Central memory CD8-positive, alpha-beta T cell (primary cell): Measurements from ENCODE around the gene OSBPL10.

ENCODE experiments used
- ATAC-seq: fragments of 150-1000 bp; cut with Tn5 transposase; replicated peaks from 2 replicates; pipeline ENCODE4 v1.10.0; 2022; ENCODE audit warnings: mild to moderate bottlenecking, moderate FRiP score, moderate number of reproducible peaks; ENCODE audit not compliant: poor library complexity, severe bottlenecking; ENCODE audit errors: extremely low read depth
- DNase-seq, 2 donors: peaks; one replicate each; pipeline ENCODE4 v3.0.0; 2021; ENCODE audit warnings: low spot score in 2 of 2
- H3K27ac Mint-ChIP-seq: one replicate; pipeline ENCODE4 v1.8.0; 2022; ENCODE audit warnings: low read depth, mild to moderate bottlenecking, moderate library complexity, mixed read lengths
- H3K27me3 Mint-ChIP-seq: one replicate; pipeline ENCODE4 v1.8.0; 2022; ENCODE audit warnings: mixed read lengths
- H3K36me3 Mint-ChIP-seq: one replicate; pipeline ENCODE4 v1.8.0; 2022; ENCODE audit warnings: mild to moderate bottlenecking, moderate library complexity, mixed read lengths; ENCODE audit not compliant: insufficient read depth
- H3K4me1 Mint-ChIP-seq: one replicate; pipeline ENCODE4 v1.8.0; 2022; ENCODE audit warnings: mixed read lengths
- H3K4me3 Mint-ChIP-seq: one replicate; pipeline ENCODE4 v1.8.0; 2022; ENCODE audit warnings: mild to moderate bottlenecking, moderate library complexity, mixed read lengths
- H3K9me3 Mint-ChIP-seq: one replicate; pipeline ENCODE4 v1.8.0; 2022; ENCODE audit warnings: mixed read lengths

OSBPL10 gene

GRCh38 chr3:31815006-31815405 lies 166.1 kb downstream of the OSBPL10 start:
- ATAC-seq (no peak), DNase-seq (no peak)
- Mint-ChIP-seq H3K9me3 (no peaks in the 10 kb centered on the region), H3K27ac (no peak overlapping the region), H3K4me1 (no peaks in the 10 kb centered on the region), H3K36me3 (peaks cover 4% of the 10 kb centered on the region), H3K27me3 (peaks cover 10% of the 10 kb centered on the region), H3K4me3 (no peak overlapping the region)

- DNase-seq: no peak
- no peak overlapping the region for H3K4me3 Mint-ChIP-seq
- H3K4me1 Mint-ChIP-seq: no peaks in the 10 kb centered on the region
- no peaks in the 10 kb centered on the region for H3K9me3 Mint-ChIP-seq
- H3K27ac Mint-ChIP-seq: no peak overlapping the region
- peaks cover 4% of the 10 kb centered on the region for H3K36me3 Mint-ChIP-seq
- peaks cover 11% of the 10 kb centered on the region for H3K27me3 Mint-ChIP-seq
- ATAC-seq: no peak
These were observed 167.4 kb downstream of the OSBPL10 start for GRCh38 chr3:31813686-31814085.

GRCh38 chr3:31813197-31813596 lies 167.9 kb downstream of the OSBPL10 start:
- DNase-seq (no peak), ATAC-seq (no peak)
- H3K27ac Mint-ChIP-seq: no peak overlapping the region
- peaks cover 11% of the 10 kb centered on the region for H3K27me3 Mint-ChIP-seq
- no peaks in the 10 kb centered on the region for H3K9me3 Mint-ChIP-seq
- no peaks in the 10 kb centered on the region for H3K4me1 Mint-ChIP-seq
- H3K4me3 Mint-ChIP-seq: no peak overlapping the region
- peaks cover 4% of the 10 kb centered on the region for H3K36me3 Mint-ChIP-seq

DNA sequence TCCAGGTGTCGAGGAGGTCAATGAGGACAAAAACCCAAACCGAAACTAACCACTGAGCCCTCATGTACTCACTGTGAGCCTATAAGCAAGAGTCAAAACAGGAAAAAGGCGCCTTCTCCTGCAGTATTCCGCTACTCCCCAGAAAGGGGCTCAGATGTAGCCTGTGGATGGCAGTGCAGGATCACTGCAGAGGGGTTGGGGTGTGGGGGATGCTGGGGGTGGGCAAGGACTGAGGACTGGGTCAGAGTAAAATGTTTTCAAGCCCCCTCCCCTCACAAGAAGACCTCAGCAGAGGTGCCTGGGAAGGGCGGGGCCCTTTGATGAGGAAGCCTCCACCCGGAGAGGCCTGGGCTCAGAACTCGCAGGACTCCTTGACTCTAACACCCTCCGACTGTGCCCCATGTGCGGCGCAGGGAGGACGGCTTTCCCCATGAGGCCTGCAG lies 170.1 kb downstream of the OSBPL10 start:
- Mint-ChIP-seq H3K36me3 (peaks cover 6% of the 10 kb centered on the region), H3K4me1 (no peaks in the 10 kb centered on the region), H3K4me3 (no peak overlapping the region), H3K27ac (no peak overlapping the region), H3K9me3 (no peaks in the 10 kb centered on the region), H3K27me3 (peaks cover 19% of the 10 kb centered on the region)
- ATAC-seq (no peak), DNase-seq (no peak)

DNA sequence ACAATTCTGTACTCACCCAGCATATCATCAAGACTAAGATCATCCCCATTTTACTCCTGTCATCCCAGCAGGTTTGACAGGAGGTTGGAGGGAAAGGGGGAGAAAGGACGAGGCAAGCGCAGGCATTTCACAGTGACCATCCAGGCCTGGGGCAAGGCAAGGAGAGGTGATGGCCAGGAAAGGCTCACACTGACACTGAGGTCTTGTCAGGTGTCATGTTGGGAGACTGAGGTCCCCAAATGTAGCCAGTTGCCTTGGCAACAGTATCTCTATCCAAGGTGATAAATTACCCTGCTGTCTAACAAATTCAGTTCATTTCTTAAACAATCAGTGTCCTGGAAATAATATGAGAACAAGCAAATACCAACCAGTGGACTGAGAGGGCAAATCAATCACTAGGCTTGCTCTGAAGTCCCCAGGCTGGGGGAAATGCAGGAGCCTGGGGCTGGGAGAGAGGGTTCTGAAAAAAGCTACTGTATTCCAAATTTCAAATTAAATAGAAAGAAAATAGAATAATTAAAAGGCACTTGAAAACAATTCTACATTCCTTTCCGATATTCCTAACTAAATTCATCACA lies 172.8 kb downstream of the OSBPL10 start:
- DNase-seq: no peak
- Mint-ChIP-seq H3K9me3 (no peaks in the 10 kb centered on the region), H3K4me1 (no peaks in the 10 kb centered on the region), H3K27me3 (peaks cover 19% of the 10 kb centered on the region), H3K36me3 (peaks cover 5% of the 10 kb centered on the region), H3K27ac (no peak overlapping the region), H3K4me3 (no peak overlapping the region)
- ATAC-seq: no peak

DNA sequence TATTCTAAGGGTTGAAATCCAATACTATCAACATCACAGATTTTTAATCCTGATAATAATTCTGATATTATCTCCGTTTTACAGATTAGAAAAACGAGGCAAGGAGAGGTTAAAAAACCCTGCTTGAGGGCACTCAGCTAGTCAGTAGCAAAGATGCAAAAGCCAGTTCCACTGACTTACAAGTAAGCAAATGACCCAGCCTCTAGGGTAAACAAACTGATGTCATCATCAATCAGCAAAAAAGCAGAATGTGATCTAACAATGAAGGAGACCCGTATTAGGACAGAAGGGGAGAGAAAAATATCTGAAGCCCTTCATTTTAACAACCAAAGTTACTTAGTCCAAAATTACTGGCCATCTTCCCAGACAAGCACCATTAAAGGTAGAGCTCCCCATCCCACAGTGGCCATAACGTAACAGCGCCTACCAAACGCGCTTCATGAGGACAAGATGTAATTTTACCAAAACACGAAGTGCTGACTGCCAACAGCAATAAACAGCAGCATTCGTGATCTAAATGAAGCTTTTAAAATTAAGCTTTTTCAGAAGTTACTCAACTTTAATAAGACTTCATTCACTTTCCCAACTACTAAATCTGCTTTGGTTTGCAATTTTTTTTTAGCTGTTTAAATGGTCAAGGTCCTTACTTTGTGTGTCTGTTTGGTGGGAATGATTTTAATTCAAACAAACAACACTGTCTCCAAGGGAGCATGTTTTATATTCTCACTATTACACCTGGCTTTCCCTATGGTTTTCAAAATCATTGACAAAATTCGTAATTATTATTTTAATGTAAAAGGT lies 176.6 kb downstream of the OSBPL10 start:
- Mint-ChIP-seq H3K4me3 (no peak overlapping the region), H3K9me3 (no peaks in the 10 kb centered on the region), H3K36me3 (peaks cover 3% of the 10 kb centered on the region), H3K27ac (no peak overlapping the region), H3K4me1 (no peaks in the 10 kb centered on the region), H3K27me3 (peaks cover 19% of the 10 kb centered on the region)
- ATAC-seq (no peak), DNase-seq (no peak)

- DNase-seq (no peak), ATAC-seq (no peak)
- Mint-ChIP-seq H3K36me3 (peaks cover 3% of the 10 kb centered on the region), H3K27me3 (peaks cover 9% of the 10 kb centered on the region), H3K27ac (no peak overlapping the region), H3K4me1 (no peaks in the 10 kb centered on the region), H3K9me3 (no peaks in the 10 kb centered on the region), H3K4me3 (no peak overlapping the region)
These were observed 177.9 kb downstream of the OSBPL10 start for GRCh38 chr3:31802981-31803740.

- Mint-ChIP-seq H3K27me3 (no peaks in the 10 kb centered on the region), H3K36me3 (no peaks in the 10 kb centered on the region), H3K27ac (no peak overlapping the region), H3K4me1 (no peaks in the 10 kb centered on the region), H3K9me3 (no peaks in the 10 kb centered on the region), H3K4me3 (no peak overlapping the region)
- no peak for DNase-seq
- ATAC-seq: no peak
These were observed 180.6 kb downstream of the OSBPL10 start for GRCh38 chr3:31800436-31800835.

DNA sequence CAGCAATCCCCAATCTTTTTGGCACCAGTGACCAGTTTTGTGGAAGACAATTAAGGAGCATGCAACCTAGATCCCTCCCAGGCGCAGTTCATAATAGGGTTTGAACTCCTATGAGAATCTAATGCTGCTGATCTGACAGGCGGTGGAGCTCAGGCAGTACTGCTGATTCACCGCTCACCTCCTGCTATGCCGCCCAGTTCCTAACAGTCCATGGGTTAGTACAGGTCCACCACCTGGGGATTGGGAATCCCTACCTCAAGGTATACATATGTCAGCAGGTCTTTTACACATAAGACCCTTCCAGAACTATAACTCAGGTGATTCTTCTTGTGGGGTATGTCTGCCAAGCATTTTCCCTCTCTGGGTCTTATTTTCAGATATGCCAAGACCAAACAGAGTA lies 182.2 kb downstream of the OSBPL10 start:
- ATAC-seq: no peak
- no peaks in the 10 kb centered on the region for H3K36me3 Mint-ChIP-seq
- DNase-seq: no peak
- no peak overlapping the region for H3K27ac Mint-ChIP-seq
- peaks cover 9% of the 10 kb centered on the region for H3K27me3 Mint-ChIP-seq
- no peak overlapping the region for H3K4me3 Mint-ChIP-seq
- H3K4me1 Mint-ChIP-seq: no peaks in the 10 kb centered on the region
- no peaks in the 10 kb centered on the region for H3K9me3 Mint-ChIP-seq

DNA sequence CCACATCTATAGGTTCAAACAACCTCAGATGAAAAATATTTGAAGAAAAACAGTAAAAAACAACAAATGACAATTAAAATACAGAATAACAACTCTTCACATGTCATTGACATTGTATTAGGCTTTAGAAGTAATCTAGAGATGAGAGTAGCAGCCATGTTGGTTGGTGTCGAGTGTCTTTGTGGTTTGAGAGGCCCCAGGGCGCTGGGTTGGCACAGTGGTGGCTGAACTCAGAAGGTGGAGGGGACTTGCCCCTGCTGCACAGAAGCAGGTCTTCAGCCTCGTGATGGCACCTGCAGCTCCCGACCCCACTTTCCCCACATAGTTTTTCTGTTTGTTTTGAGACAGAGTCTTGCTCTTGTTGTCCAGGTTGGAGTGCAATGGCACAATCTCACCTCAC lies 187.2 kb downstream of the OSBPL10 start:
- no peak for ATAC-seq
- Mint-ChIP-seq H3K36me3 (no peaks in the 10 kb centered on the region), H3K4me1 (no peaks in the 10 kb centered on the region), H3K4me3 (no peak overlapping the region), H3K27ac (no peak overlapping the region), H3K9me3 (no peaks in the 10 kb centered on the region), H3K27me3 (peaks cover 9% of the 10 kb centered on the region)
- DNase-seq: no peak

DNA sequence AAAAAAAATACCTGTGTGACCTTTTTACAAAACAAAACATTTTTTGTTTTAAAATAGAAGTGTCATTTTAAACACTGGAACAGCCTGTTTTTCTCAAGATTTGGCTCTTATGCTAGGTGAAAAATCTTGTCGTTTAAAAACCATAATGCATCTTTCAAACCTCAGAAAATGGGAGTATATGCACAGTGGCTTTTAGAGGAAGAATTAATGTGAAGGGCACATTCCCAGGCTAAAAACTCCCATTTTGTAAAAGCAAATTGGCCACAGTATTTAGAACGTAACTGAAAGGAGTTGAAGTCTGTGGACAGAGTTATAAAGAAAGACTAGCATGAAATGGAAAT lies 190.0 kb downstream of the OSBPL10 start:
- no peaks in the 10 kb centered on the region for H3K4me1 Mint-ChIP-seq

GRCh38 chr3:31790193-31791089 lies 190.6 kb downstream of the OSBPL10 start:
- Mint-ChIP-seq H3K9me3 (no peaks in the 10 kb centered on the region), H3K4me1 (no peaks in the 10 kb centered on the region), H3K36me3 (no peaks in the 10 kb centered on the region), H3K4me3 (no peak overlapping the region), H3K27ac (no peak overlapping the region), H3K27me3 (peaks cover 9% of the 10 kb centered on the region)
- no peak for DNase-seq
- no peak for ATAC-seq

More for the DNA sequence above, 190.0 kb downstream of the OSBPL10 start:
- H3K9me3 Mint-ChIP-seq: no peaks in the 10 kb centered on the region
- H3K4me3 Mint-ChIP-seq: no peak overlapping the region
- H3K27me3 Mint-ChIP-seq: peaks cover 9% of the 10 kb centered on the region
- no peak for ATAC-seq
- DNase-seq: no peak
- no peak overlapping the region for H3K27ac Mint-ChIP-seq
- no peaks in the 10 kb centered on the region for H3K36me3 Mint-ChIP-seq
